CD4-positive, alpha-beta T cell treated with Interferon gamma for 1 hour (primary cell): Measurements from ENCODE around the gene YBX1.
"Not testable (repeated sequence)": the region's sequence is repeated elsewhere in the genome, so short reads cannot be mapped to it uniquely, and the experiment has no call there.

ENCODE experiments used
- DNase-seq: peaks from one replicate; pipeline ENCODE4 v3.0.0-alpha.2; 2020

Gene YBX1

GRCh38 chr1:42690477-42691156, 8.4 kb downstream of the YBX1 start:
- DNase-seq, result no peak

DNA sequence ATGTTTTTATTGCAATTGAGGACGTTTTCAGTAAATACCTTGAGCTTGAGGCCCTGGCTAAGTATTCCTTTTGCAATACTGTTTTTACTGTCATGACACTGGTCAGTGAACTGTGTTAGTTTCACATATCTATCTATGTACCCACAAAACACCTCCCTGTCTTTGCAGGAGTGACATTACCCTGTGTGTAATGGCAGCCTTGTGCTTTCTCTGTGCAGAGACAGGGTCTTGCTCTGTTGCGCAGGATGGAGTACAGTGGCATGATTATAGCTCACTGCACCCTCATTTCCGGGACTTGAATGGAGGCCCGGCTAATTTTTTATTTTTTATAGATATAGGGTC, 8.9 kb downstream of the YBX1 start:
- DNase-seq, result no peak

- DNase-seq, result no peak
Measured at GRCh38 chr1:42692461-42692860, 10.2 kb downstream of the YBX1 start.

DNA sequence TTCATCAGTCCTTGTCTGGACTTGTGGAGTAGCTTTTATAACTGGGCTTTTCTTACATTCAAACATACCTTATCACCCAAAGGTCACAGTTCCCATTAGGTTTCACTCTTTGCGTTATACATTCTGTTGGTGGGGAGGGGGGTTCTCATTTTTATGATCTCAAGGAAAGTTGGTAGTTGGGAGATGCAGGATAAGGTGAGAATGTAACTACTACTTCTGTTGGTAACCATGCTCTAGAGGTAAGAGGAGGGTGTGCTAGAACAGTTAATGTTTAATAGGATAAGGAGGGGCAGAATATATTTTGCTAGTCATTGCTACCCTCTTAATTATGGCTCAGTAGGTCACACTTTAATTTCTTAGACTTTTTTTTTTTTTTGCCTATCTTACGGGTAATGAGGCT, 10.7 kb downstream of the YBX1 start:
- no peak for DNase-seq

DNA sequence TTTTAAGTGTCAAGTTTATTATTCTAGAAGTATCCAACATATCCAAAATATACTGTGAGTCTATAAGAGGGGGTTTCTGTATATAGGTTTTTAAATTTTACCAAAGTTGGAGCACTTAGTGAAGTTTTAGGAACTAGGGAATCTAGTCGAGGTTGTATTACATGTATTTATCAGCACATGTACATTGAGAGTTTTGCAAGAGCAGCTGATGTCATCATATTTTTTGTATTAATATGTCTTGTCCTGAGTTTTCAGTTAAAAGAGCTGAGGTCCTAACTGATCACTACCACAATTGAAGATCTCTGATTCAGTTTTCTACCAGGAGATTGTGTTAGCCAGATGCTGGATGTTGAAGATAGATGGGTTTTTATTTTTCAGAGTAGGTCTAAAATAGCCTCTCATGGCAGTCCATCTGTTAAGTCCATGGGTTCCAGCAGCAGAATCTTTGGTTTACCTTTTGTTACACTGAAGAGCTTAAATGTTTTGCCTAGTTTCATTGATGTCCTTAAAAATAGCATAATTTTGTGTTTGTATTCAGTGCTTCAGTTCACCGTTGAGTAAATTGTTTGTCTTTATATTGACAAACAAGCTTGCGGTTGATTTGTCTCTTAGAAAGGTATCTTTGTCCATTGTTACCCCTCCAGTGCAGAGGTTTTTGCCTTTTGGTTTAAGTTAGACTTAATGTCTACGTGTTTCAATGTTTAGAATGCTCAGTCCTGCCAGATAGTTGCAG, 16.0 kb downstream of the YBX1 start:
- no peak for DNase-seq

GRCh38 chr1:42700006-42700405, 17.8 kb downstream of the YBX1 start:
- DNase-seq, result no peak

GRCh38 chr1:42703888-42704464, 21.8 kb downstream of the YBX1 start:
- DNase-seq, result no peak

DNA sequence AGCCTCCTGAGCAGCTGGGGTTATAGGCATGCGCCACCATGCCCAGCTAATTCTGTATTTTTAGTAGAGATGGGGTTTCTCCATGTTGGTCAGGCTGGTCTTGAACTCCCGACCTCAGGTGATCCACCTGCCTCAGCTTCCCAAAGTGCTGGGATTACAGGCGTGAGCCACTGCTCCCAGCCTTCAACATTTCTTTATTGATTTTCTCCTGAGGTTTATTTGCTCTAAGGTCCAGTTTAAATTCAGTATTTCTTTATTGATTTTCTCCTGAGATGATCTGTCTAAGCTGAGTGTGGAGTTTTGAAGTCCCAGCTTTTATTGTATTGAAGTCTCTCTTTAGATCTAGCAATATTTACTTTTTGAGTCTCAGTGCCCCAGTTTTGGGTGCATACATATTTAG, 30.6 kb downstream of the YBX1 start:
- not testable (repeated sequence) for DNase-seq

GRCh38 chr1:42713293-42713692, 31.1 kb downstream of the YBX1 start:
- DNase-seq, result no peak

GRCh38 chr1:42714441-42714840, 32.2 kb downstream of the YBX1 start:
- not testable (repeated sequence) for DNase-seq

- DNase-seq, result no peak
Measured at GRCh38 chr1:42720868-42721267, 38.6 kb downstream of the YBX1 start.

DNA sequence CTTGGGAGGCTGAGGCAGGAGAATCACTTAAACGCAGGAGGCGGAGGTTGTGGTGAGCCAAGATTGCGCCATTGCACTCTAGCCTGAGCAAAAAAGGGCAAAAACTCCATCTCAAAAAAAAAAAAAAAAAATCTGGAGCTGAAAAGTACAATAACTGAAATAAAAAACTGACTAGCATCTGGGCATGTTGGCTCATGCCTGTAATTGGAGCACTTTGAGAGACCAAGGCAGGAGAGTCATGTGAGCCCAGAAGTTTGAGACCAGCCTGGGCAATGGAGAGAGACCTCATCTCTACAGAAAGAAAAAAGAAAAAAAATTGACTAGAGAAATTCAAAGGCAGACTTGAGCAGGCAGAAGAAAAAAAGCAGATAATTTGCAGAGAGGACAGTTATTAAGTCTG, 39.7 kb downstream of the YBX1 start:
- no peak for DNase-seq

DNA sequence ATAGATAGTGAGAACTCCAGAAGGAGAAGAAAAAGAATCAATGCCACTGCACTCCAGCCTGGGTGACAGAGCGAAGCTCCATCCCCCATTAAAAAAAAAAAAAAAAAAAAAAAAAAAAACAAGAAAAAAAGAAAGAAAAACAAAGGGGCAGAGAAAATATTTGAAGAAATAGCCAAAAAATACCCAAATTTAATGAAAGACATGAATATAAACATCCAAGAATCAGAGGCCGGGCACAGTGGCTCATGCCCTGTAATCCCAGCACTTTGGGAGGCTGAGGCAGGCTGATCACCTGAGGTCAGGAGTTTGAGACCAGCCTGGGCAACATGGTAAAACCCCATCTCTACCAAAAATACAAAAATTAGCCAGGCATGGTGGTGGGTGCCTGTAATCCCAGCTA, 40.2 kb downstream of the YBX1 start:
- DNase-seq, result not testable (repeated sequence)

- no peak for DNase-seq
Measured at GRCh38 chr1:42723511-42723910, 41.3 kb downstream of the YBX1 start.

DNA sequence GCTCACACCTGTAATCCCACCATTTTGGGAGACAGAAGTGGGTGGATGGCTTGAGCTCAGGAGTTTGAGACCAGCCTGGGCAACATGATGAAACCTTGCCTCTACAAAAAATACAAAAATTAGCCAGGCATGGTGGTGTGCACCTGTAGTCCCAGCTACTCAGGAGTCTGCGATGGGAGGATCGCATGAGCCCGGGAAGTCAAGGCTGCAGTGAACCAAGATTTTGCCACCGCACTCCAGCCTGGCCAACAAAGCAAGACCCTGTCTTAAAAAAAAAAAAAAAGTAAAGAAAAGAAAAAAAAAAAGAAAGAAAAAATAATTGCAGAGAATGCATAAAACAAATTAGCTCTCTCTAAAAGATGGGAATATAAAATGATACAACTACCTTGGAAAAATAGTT, 43.6 kb downstream of the YBX1 start:
- DNase-seq, result not testable (repeated sequence)

- DNase-seq, result no peak
Measured at GRCh38 chr1:42730002-42730401, 47.8 kb downstream of the YBX1 start.

DNA sequence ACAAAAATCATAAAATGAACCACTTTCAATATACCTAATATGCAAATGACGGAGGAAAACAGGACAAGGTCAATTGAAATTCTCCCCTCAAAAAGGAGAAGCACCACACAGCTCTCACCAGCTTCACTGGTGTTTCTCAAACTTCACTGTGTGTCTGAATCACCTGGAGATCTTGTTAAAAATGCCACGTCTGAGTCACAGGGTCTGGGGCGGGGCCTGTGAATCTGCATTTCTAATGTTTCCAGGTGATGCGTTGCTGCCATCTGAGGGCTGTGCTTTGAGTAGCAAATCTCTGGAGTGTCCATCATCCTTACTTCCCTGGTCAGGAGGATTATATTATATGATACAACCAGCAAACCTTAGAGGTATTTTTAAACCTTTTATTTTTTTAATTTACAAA, 48.8 kb downstream of the YBX1 start:
- DNase-seq, result no peak

GRCh38 chr1:42731585-42731984, 49.4 kb downstream of the YBX1 start:
- DNase-seq, result no peak

GRCh38 chr1:42732126-42732680, 50.0 kb downstream of the YBX1 start:
- DNase-seq, result no peak

DNA sequence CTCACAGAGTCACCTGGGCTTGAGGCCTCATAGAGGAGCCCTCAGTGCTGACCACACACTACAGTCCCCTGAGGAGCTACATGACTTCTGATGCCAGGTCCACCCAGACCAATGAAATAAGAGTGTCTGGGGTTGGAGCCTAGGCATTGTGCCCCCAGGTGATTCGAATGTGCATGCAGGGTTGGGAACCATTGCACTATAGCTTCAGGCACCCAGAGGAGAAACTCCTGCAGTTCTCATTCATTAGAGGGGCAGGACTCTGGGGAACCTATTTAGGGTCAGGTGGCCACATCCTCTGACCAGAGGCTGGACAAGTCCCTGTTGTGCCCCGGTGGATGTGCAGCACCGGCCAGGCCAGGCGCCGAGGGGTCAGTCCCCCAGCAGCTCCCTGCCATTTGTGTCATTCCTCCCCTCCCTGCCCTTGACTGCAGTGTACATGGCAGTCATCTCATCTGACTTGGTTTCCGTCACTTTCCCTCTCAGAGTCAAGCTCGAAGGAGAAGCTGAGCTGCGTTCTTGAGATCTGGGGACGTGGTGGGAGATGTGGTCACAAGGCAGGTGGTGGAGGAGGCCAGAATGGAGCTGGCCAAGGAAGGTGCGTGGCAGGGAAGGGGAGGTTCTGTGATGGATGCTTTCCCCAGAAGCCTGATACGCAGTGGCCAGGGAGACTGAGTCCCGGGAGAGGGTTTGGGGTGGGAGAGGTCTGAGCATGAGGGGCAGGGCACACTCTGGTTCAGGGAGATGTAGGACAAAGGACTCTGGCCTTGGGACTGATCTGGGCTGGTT, 51.4 kb downstream of the YBX1 start:
- DNase-seq, result no peak

GRCh38 chr1:42734201-42735035, 52.2 kb downstream of the YBX1 start:
- DNase-seq, result no peak

GRCh38 chr1:42735056-42735455, 52.8 kb downstream of the YBX1 start:
- no peak for DNase-seq
